Activated CD4-positive, CD25-positive, alpha-beta regulatory T cell treated with anti-CD3 and anti-CD28 coated beads, Interleukin-2, amount 50 U/mL, for 72 hours (primary cell): ENCODE data around the gene NCOR1.
A peak's percentile ranks its signal among the peaks of the same experiment; 100 is the strongest.
"Not testable (repeated sequence)": the region's sequence is repeated elsewhere in the genome, so short reads cannot be mapped to it uniquely, and the experiment has no call there.

Source experiments
- DNase-seq: peaks from one replicate; pipeline ENCODE4 v3.0.0; 2021

The NCOR1 gene

GRCh38 chr17:16085066-16085699 is 130.2 kb downstream of the NCOR1 start:
- DNase-seq: no peak

DNA sequence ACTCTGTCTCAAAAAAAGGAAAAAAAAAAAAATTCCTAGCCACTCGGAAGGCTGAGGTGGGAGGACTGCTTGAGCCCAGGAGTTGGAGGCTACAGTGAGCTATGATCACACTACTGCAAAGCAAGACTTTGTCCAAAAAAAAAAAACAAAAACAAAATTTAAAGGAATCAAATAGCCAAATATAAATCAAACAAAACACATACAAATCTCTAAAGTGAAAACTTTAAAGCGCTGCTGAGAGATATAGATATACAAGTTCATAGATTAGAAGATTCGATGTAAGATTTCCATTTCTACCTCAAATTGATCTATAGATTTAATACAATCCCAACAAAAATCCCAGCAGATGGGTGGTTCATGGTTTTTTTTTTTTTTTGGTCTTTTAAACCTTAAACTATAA is 132.1 kb downstream of the NCOR1 start:
- DNase-seq: no peak

DNA sequence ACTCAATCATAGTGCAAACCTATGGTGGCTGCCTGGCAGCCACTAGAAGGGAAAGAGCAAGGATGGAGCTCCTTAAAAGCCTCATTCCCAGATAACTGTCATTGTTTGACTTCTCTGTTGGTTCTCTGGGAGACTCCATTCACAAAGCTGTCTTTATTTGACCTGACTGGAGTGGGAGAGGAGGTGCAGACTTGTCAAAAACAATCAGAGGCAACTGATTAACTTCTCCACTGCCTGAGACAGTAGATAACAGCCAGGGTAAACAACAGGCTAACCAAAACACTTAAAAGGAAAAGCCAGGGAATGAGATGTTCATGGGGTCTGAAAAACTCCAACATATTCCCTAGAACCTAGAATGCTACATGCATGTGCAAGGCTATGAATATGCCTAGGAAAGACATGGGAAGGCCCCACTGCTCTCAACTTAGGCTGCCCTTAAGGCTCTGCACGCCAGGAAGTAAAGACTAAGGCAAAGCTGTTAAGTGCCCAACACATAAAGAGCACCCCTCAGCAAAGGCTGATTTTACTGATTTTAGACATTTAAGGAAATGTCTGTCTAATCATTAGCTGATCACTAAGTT is 133.7 kb downstream of the NCOR1 start:
- no peak for DNase-seq

DNA sequence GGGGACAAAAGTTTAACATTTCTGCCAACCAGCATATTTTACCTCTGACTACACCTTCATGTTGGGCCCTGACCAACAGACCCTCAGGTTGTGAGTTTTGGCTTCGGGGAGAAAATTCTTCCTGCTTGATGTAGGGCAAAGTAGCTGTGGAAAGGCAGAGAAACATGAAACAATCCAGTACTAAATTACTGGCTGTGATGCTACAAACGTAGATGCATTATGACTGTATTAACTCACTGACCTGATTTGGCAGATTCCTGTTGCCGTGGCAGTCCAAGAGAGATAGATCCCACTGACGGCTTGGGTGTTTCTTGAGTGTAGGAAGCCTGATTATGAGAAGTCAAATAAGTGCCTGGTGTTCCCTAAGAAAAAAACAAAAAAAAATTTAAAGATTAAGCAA is 135.0 kb downstream of the NCOR1 start:
- no peak for DNase-seq

- DNase-seq: no peak
Observed at GRCh38 chr17:16075949-16076348, 139.4 kb downstream of the NCOR1 start.

DNA sequence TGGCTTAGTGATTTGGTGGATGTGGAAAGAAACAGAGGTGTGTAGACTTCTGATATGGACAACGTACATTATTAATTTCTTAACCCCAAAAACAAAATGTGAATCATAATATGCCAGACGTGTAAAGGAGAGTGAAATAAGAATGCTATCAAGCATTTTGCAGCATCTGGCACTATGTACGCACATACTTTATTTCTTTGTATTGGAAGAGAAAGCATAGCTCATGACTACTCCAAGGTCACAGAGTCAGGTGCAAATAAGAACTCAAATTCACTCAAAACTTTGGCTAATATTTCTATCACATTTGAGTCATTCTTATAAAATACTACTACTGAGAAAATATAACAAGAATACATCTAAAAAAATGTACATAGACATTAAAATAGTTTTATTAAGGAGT is 140.9 kb downstream of the NCOR1 start:
- no peak for DNase-seq

DNA sequence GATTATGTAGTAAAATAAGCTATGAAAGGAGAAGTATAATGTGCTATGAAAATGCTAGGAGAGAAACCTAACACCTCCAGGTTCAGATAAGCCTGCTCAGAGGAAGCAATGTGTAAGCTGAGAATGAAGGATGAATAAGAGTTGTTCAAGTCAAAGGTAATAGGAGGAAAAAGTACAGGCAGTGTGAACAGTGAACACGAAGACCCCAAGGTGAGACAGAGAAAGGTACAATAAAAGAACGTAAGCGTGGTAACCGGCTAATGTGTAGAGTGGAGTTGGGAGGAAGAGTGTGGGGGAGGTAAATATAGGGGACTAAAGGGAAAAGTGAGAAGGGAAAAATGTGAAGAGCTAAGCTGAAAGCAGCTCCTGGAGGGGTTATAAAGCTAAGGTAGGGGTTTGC is 141.5 kb downstream of the NCOR1 start:
- DNase-seq: no peak

DNA sequence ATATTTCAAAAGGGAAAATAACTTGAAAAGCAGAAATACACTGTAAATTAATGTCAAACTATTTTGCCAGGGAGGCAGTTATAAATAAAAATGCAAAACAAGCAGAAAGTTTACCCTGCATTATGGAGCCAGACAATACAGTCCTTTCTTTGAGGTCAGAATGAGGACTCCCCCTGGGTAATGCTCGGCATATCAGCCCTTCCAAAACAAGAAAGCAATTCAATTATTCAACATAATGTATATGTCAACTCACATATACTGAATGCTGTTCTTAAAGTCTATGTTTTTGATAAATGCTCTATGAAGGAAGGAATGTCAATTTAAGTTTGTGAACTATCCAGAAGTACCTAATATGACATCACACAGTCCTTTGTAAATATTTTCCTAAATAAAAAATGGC is 143.3 kb downstream of the NCOR1 start:
- DNase-seq: no peak

DNA sequence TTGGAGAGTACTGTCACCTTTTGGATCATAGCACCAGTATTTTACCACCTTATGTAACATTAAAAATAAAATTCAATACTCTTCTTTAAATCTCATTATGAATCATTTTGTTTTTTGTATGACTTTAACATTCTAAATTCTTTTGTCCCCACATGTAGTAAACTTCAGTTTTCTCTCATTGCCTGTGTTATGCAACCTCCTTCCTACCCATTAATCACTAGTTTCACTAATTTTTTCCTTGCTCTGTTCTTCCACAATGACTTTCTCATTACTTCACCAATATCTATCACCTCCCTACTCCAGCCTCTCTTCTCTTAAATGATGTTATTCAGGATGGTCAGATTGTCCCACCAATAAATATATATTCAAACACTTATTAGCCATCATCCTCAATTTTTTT is 147.0 kb downstream of the NCOR1 start:
- DNase-seq: no peak

DNA sequence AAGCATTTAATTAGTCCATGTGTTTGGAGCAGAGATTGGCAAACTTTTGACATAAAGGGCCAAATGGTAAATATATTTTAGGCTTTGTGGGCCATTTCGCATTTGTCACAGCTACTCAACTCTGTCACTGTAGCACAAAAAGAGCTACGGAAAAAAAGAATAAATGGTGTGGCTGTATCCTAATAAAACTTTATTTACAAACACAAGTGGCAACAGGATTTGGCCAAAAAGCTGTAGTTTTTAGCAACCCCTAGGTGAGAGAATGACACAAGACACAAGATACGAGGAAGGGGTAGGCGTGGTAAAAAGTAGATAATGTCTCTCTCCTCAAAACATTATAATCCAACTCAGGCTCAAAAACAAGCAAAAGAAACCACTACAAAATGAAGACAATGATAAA is 149.2 kb downstream of the NCOR1 start:
- no peak for DNase-seq

DNA sequence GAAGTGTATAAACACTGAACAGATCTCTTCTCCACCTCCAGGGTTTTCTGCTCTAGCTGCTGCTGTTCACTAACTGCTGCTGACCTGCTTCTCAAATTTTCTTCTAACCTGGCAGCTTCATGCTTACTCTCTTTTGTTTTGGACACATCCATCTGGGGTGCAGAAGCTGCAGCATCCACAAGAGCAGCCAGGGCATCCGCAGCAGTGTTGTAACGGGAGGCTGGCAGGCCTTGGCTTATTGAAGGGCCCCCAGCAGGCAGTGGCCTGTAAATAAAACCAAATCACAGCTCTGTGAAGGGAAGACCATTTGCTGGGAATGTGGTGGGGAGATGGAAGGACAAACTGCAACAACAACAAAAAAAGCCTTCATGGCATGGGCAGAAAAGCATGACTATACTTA is 153.7 kb downstream of the NCOR1 start:
- DNase-seq: no peak

DNA sequence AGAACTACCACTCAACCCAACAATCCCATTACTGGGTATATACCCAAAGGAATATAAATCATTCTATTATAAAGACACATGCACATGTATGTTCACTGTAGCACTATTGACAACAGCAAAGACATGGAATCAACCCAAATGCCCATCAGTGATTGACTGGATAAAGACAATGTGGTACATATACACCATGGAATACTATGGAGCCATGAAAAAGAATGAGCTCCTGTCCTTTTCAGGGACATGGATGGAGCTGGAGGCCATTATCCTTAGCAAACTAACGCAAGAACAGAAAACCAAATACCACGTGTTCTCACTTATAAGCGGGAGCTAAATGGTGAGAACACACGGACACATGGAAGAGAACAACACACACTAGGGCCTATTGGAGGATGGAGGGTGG is 160.2 kb downstream of the NCOR1 start:
- DNase-seq: not testable (repeated sequence)

GRCh38 chr17:16052486-16052885 is 162.8 kb downstream of the NCOR1 start:
- no peak for DNase-seq

DNA sequence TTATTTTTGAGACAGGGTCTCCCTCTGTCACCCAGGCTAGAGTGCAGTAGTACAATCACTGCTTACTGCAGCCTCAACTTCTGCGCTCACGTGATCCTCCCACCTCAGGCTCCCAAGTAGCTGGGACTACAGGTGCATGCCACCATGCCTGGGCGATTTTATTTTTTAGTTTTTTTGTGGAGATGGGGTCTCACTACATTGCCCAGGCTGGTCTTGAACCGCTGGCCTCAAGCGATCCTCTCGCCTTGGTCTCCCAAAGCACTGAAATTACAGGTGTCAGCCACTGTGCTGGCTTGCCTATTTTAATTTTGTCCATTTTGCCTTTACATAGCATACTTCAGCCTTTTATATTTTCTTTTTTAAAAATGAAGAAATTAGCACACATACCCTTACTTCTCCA is 164.5 kb downstream of the NCOR1 start:
- no peak for DNase-seq

GRCh38 chr17:16048811-16049449 is 166.4 kb downstream of the NCOR1 start:
- DNase-seq: no peak

DNA sequence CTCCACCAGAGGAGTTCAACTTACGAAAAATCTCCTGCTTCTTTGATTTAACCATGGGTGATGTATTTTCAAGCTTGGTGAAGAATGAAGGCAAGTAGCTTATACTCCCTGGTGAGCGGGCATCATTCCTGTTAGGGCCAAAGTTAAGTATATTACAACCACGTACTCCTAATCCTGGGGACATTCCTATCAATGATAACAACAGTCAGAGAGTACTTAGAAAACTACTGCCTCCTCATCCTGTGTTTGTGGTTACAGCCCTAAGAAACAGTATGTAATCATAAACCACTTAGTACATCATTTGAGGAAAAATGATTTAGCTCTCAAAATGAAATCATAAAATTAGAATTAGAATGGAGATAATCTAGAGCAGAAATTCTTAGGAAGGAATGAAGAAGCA is 168.4 kb downstream of the NCOR1 start:
- DNase-seq: no peak

GRCh38 chr17:16044487-16044886 is 170.8 kb downstream of the NCOR1 start:
- DNase-seq: no peak

- no peak for DNase-seq
Observed at GRCh38 chr17:16040710-16041251, 174.6 kb downstream of the NCOR1 start.

GRCh38 chr17:16037636-16038035 is 177.7 kb downstream of the NCOR1 start:
- no peak for DNase-seq

- no peak for DNase-seq
Observed at GRCh38 chr17:16036261-16036660, 179.1 kb downstream of the NCOR1 start.

DNA sequence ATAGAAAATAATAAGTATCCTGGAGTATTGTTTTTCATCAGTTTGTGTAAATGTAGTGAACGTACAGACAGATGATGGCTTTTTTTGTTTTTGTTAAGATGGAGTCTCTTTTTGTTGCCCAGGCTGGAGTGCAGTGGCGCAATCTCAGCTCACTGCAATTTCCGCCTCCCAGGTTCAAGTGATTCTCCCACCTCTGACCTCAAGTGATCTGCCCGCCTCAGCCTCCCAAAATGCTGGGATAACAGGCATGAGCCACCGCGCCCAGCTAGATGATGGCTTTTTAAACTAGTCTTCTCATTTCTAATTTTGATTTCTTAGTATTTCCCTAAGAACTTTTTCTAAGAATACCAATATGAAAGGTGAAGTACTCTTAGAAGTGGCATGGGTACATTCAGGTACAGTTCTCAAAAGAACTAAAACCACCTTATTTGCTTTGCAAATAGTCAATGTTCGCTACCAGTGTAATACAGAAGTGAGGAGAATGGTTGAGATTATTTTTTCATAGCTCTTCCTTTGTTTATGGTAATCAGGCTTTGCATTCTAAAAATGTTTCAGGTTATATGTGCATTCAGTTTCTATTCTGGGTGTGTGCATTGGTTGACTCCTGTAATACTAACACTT is 181.5 kb downstream of the NCOR1 start:
- DNase-seq: no peak

DNA sequence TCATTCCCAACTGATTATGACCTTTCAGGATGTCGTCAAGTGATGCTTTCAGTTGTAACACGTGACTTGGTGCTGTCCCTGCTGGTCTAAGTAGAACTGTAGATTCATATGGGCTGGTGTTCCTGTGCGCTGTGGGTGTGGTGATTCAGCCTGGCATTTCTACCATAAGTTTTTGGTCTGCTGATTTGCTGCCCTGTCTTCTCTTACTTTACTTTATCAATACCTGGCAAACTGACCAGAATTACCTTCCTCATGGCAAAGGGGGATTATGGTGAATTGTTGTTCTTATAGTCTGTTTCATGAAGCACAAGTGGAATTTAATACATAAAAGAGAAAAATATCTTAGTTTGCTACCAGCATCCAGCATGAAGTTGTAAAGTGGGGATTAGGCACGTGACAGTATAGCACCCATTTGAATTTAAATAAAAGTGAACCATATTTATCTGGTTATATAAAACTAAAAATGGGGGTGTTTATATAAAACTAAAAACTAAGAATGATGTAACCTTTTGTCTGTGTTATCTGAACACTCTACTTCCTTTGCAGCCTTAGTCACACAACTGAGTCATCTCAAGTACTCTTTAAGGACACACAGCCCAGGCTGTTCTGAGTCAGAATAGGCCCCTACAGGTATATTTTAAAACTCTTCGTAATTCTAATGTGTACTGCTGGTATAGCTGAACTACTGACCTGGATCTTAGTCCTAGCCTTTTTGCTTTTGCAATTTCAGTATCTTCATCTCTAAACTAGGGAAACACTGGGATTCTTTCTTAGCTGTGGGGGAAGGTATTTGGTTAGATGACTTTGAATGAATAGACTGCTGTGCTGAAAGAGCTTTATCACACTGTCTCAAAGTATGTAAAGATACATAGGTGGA is 187.4 kb downstream of the NCOR1 start:
- peak; percentile 51 for DNase-seq

DNA sequence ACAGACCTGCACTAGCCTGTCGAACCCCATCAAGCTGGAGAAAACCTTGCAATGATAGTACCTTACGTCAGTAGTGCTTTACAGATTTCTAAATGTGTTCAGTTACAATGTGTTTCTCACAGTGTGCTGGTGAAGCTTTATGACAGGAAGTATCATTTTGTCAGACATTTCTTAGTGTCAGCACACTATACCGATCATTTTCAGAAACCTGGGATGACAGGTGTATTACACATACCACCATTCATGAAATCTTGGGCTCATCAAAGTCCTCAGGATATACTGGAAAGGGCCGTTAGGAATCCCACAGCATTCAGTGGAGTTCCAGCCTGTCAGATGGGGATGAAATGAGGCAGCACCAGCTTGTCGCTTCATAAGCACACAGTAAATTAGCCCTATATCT is 188.4 kb downstream of the NCOR1 start:
- no peak for DNase-seq
